ENCODE measurements around the gene RMC1.
"Not testable (repeated sequence)": the region's sequence is repeated elsewhere in the genome, so short reads cannot be mapped to it uniquely, and the experiment has no call there.

RMC1 gene

GRCh38 chr18:23495723-23496440, 7.4 kb upstream of the RMC1 start:
- no peaks in the 10 kb centered on the region for H3K27me3 ChIP-seq (ENCODE audit: control insufficient read depth in 2 of 2, insufficient read depth in 2 of 2, low read length in 2 of 2)
- H3K4me1 ChIP-seq (ENCODE audit: control insufficient read depth in 2 of 2, insufficient read depth in 2 of 2, low read length in 2 of 2) = no peaks in the 10 kb centered on the region
- no peak overlapping the region for H3K4me3 ChIP-seq (ENCODE audit: low read length in 2 of 2)
- H3K9ac ChIP-seq (ENCODE audit: low read depth in 1 of 2, low read length in 2 of 2) = no peak overlapping the region
- H3K27ac ChIP-seq (ENCODE audit: low read depth in 2 of 2, low read length in 2 of 2) = peak overlapping the region in 1 of 2 donors; percentile 7
- H3K36me3 ChIP-seq (ENCODE audit: control insufficient read depth in 2 of 2, insufficient read depth in 2 of 2, low read length in 2 of 2) = no peaks in the 10 kb centered on the region
- H3K9me3 ChIP-seq (ENCODE audit: control insufficient read depth in 2 of 2, low read length in 2 of 2) = no peaks in the 10 kb centered on the region

GRCh38 chr18:23498117-23498516, 5.2 kb upstream of the RMC1 start:
- H3K9me3 ChIP-seq (ENCODE audit: control insufficient read depth in 2 of 2, low read length in 2 of 2) = no peaks in the 10 kb centered on the region
- no peak overlapping the region for H3K9ac ChIP-seq (ENCODE audit: low read depth in 1 of 2, low read length in 2 of 2)
- peaks cover 4 to 10% of the 10 kb centered on the region in 2 donors for H3K4me1 ChIP-seq (ENCODE audit: control insufficient read depth in 2 of 2, insufficient read depth in 2 of 2, low read length in 2 of 2)
- H3K4me3 ChIP-seq (ENCODE audit: low read length in 2 of 2) = no peak overlapping the region
- no peaks in the 10 kb centered on the region for H3K36me3 ChIP-seq (ENCODE audit: control insufficient read depth in 2 of 2, insufficient read depth in 2 of 2, low read length in 2 of 2)
- H3K27me3 ChIP-seq (ENCODE audit: control insufficient read depth in 2 of 2, insufficient read depth in 2 of 2, low read length in 2 of 2) = no peaks in the 10 kb centered on the region
- H3K27ac ChIP-seq (ENCODE audit: low read depth in 2 of 2, low read length in 2 of 2) = no peak overlapping the region

DNA sequence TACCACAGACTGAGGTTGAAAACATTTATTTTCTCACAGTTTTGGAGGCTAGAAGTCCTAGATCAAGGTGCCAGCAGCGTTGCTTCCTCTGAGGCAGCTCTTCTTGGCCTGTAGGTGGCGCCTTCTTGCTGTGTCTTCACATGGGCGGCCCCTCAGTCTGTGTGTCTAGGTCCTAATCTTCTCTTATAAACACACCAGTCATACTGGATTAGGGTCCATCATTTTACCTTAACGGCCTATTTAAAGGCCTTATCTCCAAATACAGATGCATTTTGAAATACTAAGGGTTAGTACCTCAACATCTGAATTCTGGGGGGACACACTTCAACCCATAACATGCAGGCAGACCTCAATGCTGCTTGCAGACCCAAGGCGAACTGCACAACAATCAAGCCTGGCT, 4.4 kb upstream of the RMC1 start:
- H3K27me3 ChIP-seq (ENCODE audit: control insufficient read depth in 2 of 2, insufficient read depth in 2 of 2, low read length in 2 of 2) = no peaks in the 10 kb centered on the region
- no peak overlapping the region for H3K9ac ChIP-seq (ENCODE audit: low read depth in 1 of 2, low read length in 2 of 2)
- H3K4me1 ChIP-seq (ENCODE audit: control insufficient read depth in 2 of 2, insufficient read depth in 2 of 2, low read length in 2 of 2) = peaks cover 7 to 10% of the 10 kb centered on the region in 2 donors
- H3K36me3 ChIP-seq (ENCODE audit: control insufficient read depth in 2 of 2, insufficient read depth in 2 of 2, low read length in 2 of 2) = no peaks in the 10 kb centered on the region
- no peak overlapping the region for H3K4me3 ChIP-seq (ENCODE audit: low read length in 2 of 2)
- no peaks in the 10 kb centered on the region for H3K9me3 ChIP-seq (ENCODE audit: control insufficient read depth in 2 of 2, low read length in 2 of 2)
- no peak overlapping the region for H3K27ac ChIP-seq (ENCODE audit: low read depth in 2 of 2, low read length in 2 of 2)

GRCh38 chr18:23499291-23499781, 4.0 kb upstream of the RMC1 start:
- peaks cover 7 to 15% of the 10 kb centered on the region in 2 donors for H3K4me1 ChIP-seq (ENCODE audit: control insufficient read depth in 2 of 2, insufficient read depth in 2 of 2, low read length in 2 of 2)
- H3K4me3 ChIP-seq (ENCODE audit: low read length in 2 of 2) = no peak overlapping the region
- no peak overlapping the region for H3K9ac ChIP-seq (ENCODE audit: low read depth in 1 of 2, low read length in 2 of 2)
- H3K27ac ChIP-seq (ENCODE audit: low read depth in 2 of 2, low read length in 2 of 2) = no peak overlapping the region
- H3K27me3 ChIP-seq (ENCODE audit: control insufficient read depth in 2 of 2, insufficient read depth in 2 of 2, low read length in 2 of 2) = no peaks in the 10 kb centered on the region
- no peaks in the 10 kb centered on the region for H3K36me3 ChIP-seq (ENCODE audit: control insufficient read depth in 2 of 2, insufficient read depth in 2 of 2, low read length in 2 of 2)
- H3K9me3 ChIP-seq (ENCODE audit: control insufficient read depth in 2 of 2, low read length in 2 of 2) = no peaks in the 10 kb centered on the region

DNA sequence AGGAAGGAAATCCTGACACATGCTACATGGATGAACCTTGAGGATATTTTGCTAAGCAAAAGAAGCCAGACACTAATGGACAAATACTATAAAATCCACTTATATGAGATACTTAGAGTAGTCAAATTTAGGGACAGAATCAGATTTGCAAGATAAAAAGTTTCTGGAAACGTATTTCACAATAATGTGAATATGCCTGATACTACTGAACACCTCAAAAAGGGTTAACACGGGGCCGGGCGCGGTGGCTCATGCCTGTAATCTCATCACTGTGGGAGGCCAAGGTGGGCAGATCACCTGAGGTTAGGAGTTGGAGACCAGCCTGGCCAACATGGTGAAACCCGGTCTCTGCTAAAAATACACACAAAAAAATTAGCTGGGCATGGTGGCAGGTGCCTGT, 1.7 kb upstream of the RMC1 start:
- H3K9ac ChIP-seq (ENCODE audit: low read depth in 1 of 2, low read length in 2 of 2) = no peak overlapping the region
- no peaks in the 10 kb centered on the region for H3K9me3 ChIP-seq (ENCODE audit: control insufficient read depth in 2 of 2, low read length in 2 of 2)
- peaks cover 4% of the 10 kb centered on the region in 2 donors for H3K36me3 ChIP-seq (ENCODE audit: control insufficient read depth in 2 of 2, insufficient read depth in 2 of 2, low read length in 2 of 2)
- peaks cover 16 to 21% of the 10 kb centered on the region in 2 donors for H3K4me1 ChIP-seq (ENCODE audit: control insufficient read depth in 2 of 2, insufficient read depth in 2 of 2, low read length in 2 of 2)
- H3K27ac ChIP-seq (ENCODE audit: low read depth in 2 of 2, low read length in 2 of 2) = no peak overlapping the region
- no peak overlapping the region for H3K4me3 ChIP-seq (ENCODE audit: low read length in 2 of 2)
- no peaks in the 10 kb centered on the region for H3K27me3 ChIP-seq (ENCODE audit: control insufficient read depth in 2 of 2, insufficient read depth in 2 of 2, low read length in 2 of 2)

DNA sequence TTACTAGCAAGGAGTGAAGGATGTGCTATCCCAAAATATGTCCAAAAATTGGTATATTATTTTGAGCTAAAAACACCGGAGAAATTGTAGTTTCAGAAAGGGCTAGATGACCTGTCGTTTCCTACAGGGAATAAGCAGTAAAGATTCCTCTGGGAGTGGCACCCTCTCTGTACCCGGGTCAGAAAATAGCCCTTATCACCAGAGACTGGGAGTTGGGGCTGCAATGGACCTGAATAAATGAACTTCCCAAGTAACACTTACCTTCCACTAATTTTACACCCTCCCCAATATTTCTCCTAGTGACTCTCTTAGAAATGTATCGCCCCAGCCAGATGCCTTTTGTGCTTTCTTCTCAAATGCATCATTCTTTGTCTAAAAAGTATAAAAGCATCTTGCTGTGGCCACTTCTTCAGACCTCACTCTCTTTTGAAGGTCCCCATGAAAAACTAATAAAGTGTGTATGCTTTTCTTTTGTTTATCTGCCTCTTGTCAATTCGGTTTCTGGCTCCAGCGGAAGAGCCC, 734 bp upstream of the RMC1 start:
- peak overlapping the region; percentile 92 to 93 for H3K27ac ChIP-seq (ENCODE audit: low read depth in 2 of 2, low read length in 2 of 2)
- H3K36me3 ChIP-seq (ENCODE audit: control insufficient read depth in 2 of 2, insufficient read depth in 2 of 2, low read length in 2 of 2) = peaks cover 6 to 7% of the 10 kb centered on the region in 2 donors
- H3K4me3 ChIP-seq (ENCODE audit: low read length in 2 of 2) = peak overlapping the region; percentile 85 to 87
- no peaks in the 10 kb centered on the region for H3K27me3 ChIP-seq (ENCODE audit: control insufficient read depth in 2 of 2, insufficient read depth in 2 of 2, low read length in 2 of 2)
- peak overlapping the region; percentile 90 to 95 for H3K9ac ChIP-seq (ENCODE audit: low read depth in 1 of 2, low read length in 2 of 2)
- H3K4me1 ChIP-seq (ENCODE audit: control insufficient read depth in 2 of 2, insufficient read depth in 2 of 2, low read length in 2 of 2) = peaks cover 16 to 21% of the 10 kb centered on the region in 2 donors
- H3K9me3 ChIP-seq (ENCODE audit: control insufficient read depth in 2 of 2, low read length in 2 of 2) = no peaks in the 10 kb centered on the region

DNA sequence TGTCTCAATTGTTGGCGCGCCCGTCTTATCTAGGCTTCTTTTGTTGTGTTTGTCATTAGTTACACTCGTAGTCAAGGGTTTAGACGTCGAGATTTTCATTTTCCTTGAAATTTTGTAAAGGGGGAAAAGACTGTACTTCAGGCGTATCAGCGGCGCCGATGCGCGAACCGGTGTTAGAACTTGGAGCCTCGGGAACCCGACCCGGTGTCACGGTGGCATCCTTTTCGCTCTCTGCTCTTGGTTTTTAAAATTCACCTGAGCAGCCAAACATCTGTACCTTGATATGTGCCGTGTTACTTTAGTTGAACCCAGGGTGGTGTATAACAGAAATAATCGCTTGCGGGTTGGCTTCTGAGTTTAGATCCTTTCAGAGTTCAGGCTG, 643 bp downstream of the RMC1 start:
- Histone ChIP-seq H3K27ac (ENCODE audit: low read depth in 2 of 2, low read length in 2 of 2) (peak overlapping the region; percentile 80 to 81), H3K27me3 (ENCODE audit: control insufficient read depth in 2 of 2, insufficient read depth in 2 of 2, low read length in 2 of 2) (no peaks in the 10 kb centered on the region), H3K9me3 (ENCODE audit: control insufficient read depth in 2 of 2, low read length in 2 of 2) (no peaks in the 10 kb centered on the region), H3K9ac (ENCODE audit: low read depth in 1 of 2, low read length in 2 of 2) (peak overlapping the region; percentile 79 to 92), H3K36me3 (ENCODE audit: control insufficient read depth in 2 of 2, insufficient read depth in 2 of 2, low read length in 2 of 2) (peaks cover 10% of the 10 kb centered on the region in 2 donors), H3K4me3 (ENCODE audit: low read length in 2 of 2) (peak overlapping the region; percentile 85 to 93), H3K4me1 (ENCODE audit: control insufficient read depth in 2 of 2, insufficient read depth in 2 of 2, low read length in 2 of 2) (peaks cover 16 to 21% of the 10 kb centered on the region in 2 donors)

- H3K27ac ChIP-seq (ENCODE audit: low read depth in 2 of 2, low read length in 2 of 2) = peak overlapping the region in 1 of 2 donors; percentile 80
- peak overlapping the region; percentile 85 to 93 for H3K4me3 ChIP-seq (ENCODE audit: low read length in 2 of 2)
- H3K36me3 ChIP-seq (ENCODE audit: control insufficient read depth in 2 of 2, insufficient read depth in 2 of 2, low read length in 2 of 2) = peaks cover 10% of the 10 kb centered on the region in 2 donors
- H3K9ac ChIP-seq (ENCODE audit: low read depth in 1 of 2, low read length in 2 of 2) = peak overlapping the region; percentile 79 to 92
- H3K9me3 ChIP-seq (ENCODE audit: control insufficient read depth in 2 of 2, low read length in 2 of 2) = no peaks in the 10 kb centered on the region
- no peaks in the 10 kb centered on the region for H3K27me3 ChIP-seq (ENCODE audit: control insufficient read depth in 2 of 2, insufficient read depth in 2 of 2, low read length in 2 of 2)
- H3K4me1 ChIP-seq (ENCODE audit: control insufficient read depth in 2 of 2, insufficient read depth in 2 of 2, low read length in 2 of 2) = peaks cover 16 to 21% of the 10 kb centered on the region in 2 donors
These were observed 1.4 kb downstream of the RMC1 start for GRCh38 chr18:23504720-23505119.

- no peak overlapping the region for H3K9ac ChIP-seq (ENCODE audit: low read depth in 1 of 2, low read length in 2 of 2)
- H3K4me3 ChIP-seq (ENCODE audit: low read length in 2 of 2) = no peak overlapping the region
- no peaks in the 10 kb centered on the region for H3K27me3 ChIP-seq (ENCODE audit: control insufficient read depth in 2 of 2, insufficient read depth in 2 of 2, low read length in 2 of 2)
- no peak overlapping the region for H3K27ac ChIP-seq (ENCODE audit: low read depth in 2 of 2, low read length in 2 of 2)
- no peaks in the 10 kb centered on the region for H3K9me3 ChIP-seq (ENCODE audit: control insufficient read depth in 2 of 2, low read length in 2 of 2)
- peaks cover 20 to 21% of the 10 kb centered on the region in 2 donors for H3K36me3 ChIP-seq (ENCODE audit: control insufficient read depth in 2 of 2, insufficient read depth in 2 of 2, low read length in 2 of 2)
- H3K4me1 ChIP-seq (ENCODE audit: control insufficient read depth in 2 of 2, insufficient read depth in 2 of 2, low read length in 2 of 2) = peaks cover 16 to 21% of the 10 kb centered on the region in 2 donors
These were observed 3.1 kb downstream of the RMC1 start for GRCh38 chr18:23506393-23506792.

- not testable (repeated sequence) for H3K4me3 ChIP-seq (ENCODE audit: low read length in 2 of 2); H3K9ac ChIP-seq (ENCODE audit: low read depth in 1 of 2, low read length in 2 of 2); H3K4me1 ChIP-seq (ENCODE audit: control insufficient read depth in 2 of 2, insufficient read depth in 2 of 2, low read length in 2 of 2); H3K9me3 ChIP-seq (ENCODE audit: control insufficient read depth in 2 of 2, low read length in 2 of 2); H3K27me3 ChIP-seq (ENCODE audit: control insufficient read depth in 2 of 2, insufficient read depth in 2 of 2, low read length in 2 of 2); H3K27ac ChIP-seq (ENCODE audit: low read depth in 2 of 2, low read length in 2 of 2)
- H3K36me3 ChIP-seq (ENCODE audit: control insufficient read depth in 2 of 2, insufficient read depth in 2 of 2, low read length in 2 of 2) = peaks cover 20 to 32% of the 10 kb centered on the region in 2 donors
These were observed 7.6 kb downstream of the RMC1 start for GRCh38 chr18:23510923-23511322.

Data from mucosa of rectum (tissue), 2 donors.